GM18499 (cell line): Measurements from ENCODE around the gene IHH.

Source experiments
- ATAC-seq: cut with Tn5 transposase; IDR thresholded peaks from one replicate; pipeline ENCODE4 v1.9.1; 2021; ENCODE audit warnings: moderate number of reproducible peaks; ENCODE audit not compliant: insufficient read depth, unreplicated experiment

Gene IHH

DNA sequence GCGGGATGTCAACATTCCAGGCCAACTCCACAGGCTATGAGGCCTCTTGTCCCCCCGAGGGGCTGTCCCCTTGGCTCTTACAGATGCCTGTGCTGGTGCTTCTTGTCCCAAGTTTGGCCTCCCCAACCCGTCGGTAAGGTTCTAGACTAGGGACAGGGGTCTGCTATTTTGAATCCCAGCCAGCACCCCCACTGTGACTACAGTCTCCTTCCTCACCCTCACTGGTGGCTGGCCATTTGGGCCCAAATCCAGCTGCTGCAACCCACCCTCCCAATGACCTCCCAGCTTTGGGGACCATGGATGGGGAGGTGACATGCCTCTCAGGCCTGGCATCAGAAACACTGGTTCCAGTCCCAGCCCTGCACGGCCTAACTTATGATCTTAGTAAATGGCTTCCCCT lies 38.1 kb downstream of the IHH start:
- no peak for ATAC-seq

DNA sequence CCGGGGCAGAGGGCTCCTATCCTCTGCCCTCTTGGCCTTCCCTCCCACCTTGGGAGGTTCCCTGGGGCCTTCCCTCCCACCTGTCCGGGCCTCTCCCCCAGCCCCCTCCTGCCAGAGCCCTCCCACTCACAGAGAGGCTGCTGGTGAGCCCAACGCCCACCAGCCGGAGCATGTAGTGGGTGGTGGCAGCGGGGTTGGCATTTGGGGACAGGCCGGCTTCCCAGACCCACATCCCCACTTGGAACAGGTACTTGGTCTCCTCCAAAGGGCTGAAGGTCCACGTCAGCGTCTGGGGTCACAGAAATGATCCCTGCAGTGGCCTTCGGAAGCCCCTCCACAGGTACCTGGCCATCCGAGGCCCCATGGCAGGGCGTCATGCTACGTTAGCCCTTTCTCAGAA lies 38.7 kb downstream of the IHH start:
- no peak for ATAC-seq

DNA sequence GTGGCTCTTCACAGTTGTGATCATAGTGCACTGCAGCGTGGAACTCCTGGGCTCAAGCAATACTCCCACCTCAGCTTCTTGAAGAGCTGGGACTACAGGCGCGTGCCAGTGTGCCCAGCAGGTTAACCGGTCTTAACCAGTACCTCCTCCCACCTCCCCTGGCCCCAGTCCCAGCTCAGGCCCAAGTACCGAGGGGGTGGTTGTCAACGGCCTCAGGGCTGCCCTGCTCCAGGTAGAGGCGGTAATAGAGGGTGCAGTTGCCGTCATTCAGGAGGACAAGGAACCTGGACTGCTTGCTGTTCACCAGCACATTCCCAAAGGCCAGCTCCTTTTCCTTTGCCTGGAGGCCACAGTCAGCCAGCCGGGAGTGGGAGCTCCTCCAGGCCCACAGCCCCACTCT lies 39.1 kb downstream of the IHH start:
- ATAC-seq: no peak

DNA sequence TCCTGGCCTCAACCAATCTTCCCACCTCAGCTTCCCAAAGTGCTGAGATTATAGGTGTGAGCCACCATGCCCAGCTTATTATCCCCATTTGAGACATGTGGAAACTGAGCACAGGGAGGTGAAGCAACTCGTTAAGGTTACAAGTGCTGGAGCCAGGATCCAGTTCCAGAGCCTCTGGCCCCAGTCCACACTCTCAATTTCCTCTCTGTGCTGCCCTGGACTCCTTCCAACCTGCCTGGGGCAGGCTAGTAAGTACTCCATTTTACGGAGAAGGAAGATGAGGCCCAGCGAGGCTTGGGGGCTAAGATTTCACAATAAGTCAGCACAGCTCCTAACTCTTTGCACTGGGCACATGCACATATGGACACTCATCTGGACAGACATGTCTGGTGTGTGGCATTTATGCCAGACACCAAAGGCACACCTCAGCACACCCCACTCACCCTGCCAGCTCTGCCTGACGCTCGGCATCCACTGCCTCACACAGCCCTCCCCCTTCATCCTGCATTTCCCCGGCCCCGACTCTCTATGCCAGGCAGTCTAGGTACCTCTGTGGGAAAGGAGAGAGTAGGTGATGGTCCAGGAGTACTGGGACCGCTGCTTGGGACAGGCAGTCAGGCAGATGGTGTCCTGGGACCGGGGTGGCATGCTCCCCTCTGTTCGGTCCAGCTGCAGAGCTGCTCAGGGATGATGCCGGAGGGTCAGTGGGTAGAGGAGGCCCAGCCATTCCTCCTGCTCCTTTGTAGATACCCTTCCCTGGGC lies 39.9 kb downstream of the IHH start:
- ATAC-seq: no peak

DNA sequence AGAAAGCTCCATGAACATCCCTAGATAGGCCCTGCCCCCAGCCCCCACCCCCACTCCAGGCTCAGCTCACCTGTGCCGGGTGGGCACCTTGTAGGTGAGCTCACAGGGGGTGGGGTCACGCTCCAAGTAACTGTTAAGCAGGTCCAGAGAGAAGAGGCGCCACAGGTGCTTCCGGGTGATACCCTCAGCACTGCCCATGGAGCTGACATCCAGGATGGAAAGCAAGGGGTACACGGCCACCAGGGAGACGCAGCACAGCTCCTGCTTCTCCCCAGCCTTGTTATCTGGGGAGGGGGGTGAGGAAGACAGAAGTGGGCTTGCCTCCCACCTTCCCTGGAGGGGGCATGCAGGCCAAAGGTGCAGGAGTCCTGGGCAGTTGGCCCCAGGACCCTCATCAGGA lies 41.3 kb downstream of the IHH start:
- no peak for ATAC-seq

DNA sequence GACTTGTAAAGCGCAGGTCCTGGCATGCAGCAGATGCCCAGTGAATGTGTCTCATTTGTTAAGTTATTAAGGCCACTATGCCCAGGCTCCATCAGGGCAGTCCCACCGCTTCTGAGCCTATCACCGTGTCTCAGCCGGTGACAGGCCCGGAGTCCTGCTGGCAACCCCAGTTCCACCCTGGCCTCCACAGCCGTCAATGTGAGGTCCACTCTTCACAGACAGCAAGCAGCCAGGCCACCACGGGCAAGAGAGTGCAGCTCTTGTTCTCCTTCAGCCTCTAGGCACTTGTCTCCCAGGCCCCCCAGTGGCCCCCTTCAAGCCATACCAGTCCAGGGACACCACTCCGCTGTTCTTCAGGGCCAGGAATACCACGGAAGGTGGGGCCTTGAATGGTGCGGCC lies 42.0 kb downstream of the IHH start:
- no peak for ATAC-seq

DNA sequence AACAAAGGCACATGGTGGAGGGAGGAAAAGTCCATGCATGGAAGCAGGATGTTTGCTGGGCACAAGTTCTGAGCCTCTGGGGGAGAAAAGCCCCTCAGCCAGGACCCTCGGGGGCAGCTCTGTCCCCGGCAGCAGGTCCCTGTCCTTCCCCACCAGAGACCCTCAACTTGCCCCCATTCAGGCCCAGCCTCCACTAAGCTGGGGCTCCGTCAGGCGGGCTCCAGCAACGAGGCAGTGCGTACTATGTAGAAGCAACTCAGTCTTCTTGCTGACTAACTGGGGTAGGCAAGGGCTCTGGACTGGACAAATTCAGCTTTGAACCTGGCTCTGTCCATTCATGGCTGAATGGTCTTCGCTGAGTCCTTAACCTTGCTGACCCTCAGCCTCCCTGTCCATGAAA lies 42.4 kb downstream of the IHH start:
- no peak for ATAC-seq

DNA sequence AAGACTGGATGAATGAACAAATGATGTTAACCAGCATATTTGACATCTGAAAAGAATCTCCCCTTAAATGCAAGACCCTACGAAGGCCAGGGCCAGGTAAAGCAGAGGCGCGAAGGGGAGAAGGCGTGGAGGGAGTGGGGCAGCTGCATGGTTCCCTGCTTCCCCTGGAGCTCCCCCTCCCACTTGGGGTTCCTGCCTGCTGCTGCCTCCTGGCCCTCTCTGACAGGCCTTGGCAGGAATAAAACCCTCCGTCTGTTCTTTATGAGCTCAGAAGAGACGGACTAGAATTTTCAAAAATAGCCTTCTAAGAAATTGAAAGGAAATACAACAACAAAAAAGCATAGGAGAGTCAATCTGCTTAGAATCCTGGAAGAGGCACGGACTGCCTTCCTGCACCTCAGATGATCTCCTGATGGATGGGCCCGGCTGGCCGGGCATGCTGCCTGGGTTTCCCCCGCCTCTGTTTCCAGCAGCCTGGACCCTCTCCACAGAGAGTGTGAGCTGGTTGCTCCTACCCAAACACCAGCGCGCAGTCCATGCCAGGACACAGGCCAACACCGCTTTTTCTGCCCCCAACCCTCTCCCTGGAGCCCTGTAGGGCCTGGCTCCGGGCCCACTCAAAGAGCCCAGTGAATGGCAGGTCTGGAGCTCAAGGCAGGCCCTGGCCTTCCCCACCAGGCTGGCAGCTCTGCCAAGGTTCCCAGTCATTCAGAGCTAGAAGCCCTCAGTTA lies 43.4 kb downstream of the IHH start:
- no peak for ATAC-seq

DNA sequence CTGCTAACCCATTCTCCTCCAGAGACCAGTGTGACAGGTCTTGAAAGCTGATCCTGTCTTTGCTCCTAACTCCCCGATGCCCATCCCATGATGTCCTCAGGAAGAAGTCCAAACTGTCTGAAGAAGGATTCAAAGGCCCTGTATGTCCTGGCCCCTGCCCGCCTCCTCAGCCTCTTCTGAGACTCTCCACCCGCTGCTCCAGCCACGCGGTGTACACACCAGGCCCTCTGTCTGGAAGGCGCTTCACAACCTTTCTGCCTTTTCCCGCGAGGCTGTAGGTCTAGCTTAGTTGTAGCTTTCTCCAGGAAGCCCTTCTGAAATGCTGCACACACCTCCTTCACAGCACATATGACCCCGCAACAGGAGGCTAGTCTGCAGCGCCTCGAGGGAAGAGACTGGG lies 44.0 kb downstream of the IHH start:
- no peak for ATAC-seq

DNA sequence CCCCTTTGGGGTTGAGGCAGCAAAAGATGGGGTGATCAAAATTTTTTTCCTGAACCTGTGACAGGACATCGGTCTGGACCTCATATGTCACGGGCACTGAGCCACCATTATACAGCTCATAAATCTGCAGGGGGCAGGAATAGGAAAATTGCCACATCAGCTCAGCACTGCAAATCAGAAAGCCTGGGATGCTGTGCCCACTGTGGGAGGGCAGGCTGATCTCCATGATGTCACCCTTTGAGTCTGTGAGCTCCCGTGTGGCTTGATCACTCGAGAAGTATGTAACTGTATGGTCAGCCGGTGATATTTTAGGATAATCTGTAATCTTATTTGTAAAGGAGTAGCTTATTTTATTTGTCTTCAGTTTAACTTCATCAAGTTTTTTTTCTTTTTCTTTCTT lies 49.8 kb downstream of the IHH start:
- ATAC-seq: no peak

DNA sequence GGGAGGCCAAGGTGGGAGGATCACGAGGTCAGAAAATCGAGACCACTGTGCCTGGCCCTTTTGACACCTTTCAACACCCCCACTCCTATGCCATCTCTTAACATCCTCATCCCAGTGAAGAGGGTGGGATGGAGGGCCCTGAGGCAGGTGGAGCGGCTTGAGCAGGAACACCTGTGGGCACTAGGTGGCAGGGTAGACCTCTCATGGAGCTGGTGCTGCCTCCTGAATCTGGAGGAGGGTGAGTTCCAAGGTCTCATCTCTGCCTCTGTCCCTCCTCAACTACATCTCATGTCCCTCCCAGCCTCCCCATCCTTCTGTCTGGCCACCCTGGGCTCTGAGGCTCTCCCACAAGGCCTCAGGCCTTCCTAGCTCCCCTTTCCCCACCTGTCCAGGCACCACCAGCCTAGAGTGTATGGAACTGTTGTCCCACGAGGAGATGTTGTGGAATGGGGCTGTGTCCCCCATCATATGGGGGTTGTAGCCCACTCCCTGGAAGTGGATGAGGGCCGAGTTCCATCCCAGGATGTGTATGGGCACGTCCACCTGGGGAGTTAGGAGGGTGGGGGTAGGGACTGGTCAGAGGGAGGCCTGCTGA lies 50.5 kb downstream of the IHH start:
- no peak for ATAC-seq

DNA sequence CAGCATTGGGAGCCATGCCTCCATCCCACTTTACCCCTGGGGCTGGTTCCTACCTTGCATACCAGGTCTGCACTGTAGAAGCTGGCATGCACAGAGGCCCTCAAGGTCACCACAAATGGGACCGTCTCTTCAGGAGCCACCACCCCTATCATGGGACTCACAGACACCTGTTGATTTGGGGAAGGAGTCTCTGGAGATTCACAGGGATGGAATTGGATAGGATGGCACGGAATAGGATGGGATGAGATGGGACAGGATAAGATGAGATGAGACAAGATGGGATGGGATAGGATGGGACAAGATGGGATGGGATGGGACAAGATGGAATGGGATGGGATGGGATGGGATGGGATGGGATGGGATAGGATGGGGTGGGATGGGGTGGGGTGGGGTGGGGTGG lies 51.4 kb downstream of the IHH start:
- no peak for ATAC-seq
